NCI-H748 treated with DMSO at 0.1 percent for 48 hours (cell line): Measurements from ENCODE around the gene LPIN1.
A peak's percentile ranks its signal among the peaks of the same experiment; 100 is the strongest.

Source experiments
- DNase-seq: peaks from one replicate; lab custom pipeline; 2025; lab: John Stamatoyannopoulos, UW

The LPIN1 gene

DNA sequence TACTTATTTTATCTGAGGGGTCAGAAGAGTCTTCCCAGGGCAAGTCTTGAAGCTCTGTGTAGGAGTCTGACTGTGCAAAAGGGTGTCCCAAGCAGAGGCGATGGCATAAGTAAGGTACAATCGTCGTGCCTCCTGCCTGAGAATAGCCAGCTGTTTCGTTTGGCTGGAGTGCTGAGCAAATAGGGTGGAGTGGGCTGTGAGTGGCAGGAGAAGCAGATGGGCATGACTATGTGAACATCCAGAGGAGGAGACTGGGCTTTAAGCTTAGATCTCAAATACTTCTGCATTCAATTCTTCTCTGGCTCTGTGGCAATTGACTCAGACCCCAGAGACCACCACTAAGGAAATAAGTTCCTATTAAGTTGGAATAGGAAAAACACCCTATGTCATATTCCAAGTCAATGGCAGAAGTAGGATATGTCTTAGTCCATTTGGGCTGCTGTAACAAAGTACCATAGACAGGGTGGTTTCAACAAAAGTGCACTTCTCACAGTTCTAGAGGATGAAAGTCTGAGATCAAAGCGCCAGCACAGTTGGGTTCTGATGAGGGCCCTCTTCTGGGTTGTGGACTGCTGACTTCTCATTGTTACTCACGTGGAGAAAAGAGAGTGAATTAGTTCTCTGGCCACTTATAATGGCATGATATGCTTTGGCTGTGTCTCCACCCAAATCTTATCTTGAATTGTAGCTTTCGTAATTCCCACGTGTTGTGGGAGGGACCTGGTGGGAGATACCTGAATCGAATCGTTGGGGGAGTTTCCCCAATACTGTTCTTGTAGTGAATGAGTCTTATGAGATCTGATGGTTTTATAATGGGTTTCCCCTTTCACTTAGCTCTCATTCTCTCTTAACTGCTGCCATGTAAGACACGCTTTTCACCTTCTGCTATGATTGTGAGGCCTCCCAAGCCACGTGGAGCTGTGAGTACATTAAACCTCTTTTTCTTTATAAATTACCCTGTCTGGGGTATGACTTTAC is 120.2 kb downstream of the LPIN1 start:
- peak; percentile 15 for DNase-seq

DNA sequence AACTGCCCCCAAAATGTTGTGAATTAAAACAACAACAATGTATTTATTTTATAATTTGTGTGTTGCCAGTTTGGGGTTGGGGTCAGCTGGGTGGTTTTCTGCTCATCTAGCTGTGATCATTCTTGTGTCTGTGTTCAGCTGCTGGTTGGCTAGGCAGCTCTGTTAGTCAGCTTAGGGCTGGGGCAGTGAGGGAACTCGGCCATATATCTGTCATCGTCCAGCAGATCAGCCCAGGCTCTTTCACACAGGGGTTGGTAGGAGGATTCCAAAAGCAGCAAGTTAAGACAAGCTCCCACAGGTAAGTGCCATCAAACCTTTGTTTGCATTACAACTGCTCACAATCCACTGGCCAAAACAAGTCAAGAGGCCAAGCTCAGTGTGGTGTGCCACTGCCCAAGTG is 121.5 kb downstream of the LPIN1 start:
- DNase-seq, result no peak

DNA sequence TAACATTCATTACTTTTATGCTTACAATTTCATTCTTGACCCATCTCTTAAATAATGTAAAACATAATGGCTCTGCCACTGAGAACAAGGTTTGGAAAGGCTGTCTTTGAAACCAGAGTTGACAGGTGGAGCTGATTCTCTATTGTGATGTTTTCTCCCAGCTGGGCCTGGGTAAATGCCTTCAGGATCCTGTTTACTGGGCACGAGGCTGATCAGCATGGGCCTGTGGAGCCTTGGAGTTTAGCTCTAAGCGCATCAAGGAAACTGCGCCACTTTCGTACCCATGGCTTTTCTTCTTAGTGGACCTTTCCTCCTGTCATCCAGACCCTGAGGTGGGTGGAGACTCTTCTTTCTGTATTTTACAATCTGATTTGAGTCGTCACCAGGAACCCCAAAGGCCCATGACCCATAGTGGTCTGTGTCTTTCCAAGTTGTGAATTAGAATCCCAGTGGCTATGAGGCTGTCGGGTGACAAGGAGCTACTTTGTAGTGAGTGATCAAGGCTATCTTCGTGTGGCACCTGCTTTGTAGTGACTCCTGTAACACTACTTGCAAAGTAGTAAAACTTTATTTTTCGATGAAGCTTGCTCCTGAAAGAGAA is 123.1 kb downstream of the LPIN1 start:
- no peak for DNase-seq

DNA sequence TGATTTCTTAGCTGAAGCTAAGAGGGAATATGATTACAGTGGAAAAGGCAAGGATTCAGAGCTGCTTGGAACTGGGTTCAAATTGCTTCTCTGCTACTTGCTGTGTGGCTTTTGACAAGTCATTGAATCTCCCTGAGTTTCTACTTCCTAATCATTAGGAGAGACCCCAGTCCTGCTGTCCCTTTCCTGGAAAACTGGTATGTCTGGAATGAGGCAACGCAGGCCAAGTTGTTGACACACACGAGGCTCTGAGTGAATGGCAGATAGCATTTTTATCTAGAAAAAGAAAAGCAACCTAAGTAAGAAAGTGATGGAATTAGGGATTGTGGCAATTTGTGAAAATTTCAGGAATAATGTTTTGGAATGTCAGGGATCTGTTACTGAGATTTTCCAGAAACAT is 123.6 kb downstream of the LPIN1 start:
- DNase-seq, result no peak

DNA sequence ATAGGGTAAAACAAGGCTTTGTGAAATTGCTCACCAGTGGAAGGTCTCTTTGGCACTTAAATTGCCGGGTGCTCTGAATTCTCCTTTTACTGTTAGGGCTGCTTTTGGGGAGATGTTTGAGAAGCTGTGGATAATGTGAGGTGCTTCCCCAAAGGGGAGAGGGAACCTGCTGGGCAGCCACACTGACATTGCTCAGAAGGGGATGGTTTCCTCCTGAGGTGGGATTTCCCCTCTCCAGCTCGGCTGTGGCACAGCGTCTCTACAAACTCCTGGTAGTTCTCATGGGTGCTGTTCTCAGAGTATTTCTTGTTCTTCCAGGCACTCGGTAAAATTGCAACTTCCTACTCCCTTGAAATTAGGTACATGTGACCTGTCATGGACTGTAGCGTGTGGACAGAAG is 124.2 kb downstream of the LPIN1 start:
- no peak for DNase-seq

DNA sequence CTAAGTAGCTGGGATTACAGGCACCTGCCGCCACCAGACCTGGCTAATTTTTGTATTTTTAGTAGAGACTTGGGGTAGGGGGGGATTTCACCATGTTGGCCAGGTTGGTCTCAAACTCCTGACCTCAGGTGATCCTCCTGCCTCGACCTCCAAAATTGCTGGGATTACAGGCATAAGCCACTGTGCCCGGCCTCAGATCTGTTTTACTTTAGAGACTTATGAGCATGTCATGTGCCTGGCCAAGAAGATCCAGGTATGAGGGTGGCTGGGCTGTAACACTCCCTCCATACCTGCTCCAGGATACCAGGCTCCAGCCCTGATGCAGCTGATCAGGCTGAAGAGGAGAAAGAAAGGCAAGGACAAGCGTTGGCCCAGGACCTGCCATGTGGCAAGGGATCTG is 125.0 kb downstream of the LPIN1 start:
- no peak for DNase-seq

DNA sequence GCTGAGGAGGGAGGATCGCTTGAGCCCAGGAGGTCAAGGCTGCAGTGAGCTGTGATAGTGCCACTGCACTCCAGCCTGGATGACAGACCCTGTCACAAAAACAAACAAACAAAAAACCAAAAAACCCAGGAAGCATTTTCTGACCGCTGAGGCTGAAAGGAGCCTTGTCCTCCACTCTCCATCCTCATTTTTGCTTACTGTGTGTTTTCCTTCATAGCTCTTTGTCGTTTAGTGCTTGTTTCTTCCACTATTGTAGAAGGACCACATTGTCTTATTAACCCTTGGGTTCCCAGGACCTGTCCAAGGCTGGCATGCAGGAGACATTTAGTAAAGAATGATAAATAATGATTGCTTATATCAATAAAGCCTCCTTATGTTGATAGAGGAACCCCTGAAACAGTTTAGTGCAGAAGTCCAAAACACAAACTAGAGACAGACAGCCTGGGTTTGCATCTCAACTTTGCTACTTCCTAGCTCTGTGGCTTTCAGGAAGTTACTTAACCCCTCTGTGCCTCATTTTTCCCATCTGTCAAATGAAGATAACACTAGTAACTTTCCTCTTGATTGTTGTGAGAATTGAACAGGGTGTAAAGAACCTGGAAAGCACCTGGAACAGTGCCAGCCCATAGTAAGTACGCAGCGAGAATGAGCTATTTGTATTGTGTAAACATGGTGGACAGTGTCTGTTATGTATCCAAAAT is 126.0 kb downstream of the LPIN1 start:
- DNase-seq, result peak; percentile 61

DNA sequence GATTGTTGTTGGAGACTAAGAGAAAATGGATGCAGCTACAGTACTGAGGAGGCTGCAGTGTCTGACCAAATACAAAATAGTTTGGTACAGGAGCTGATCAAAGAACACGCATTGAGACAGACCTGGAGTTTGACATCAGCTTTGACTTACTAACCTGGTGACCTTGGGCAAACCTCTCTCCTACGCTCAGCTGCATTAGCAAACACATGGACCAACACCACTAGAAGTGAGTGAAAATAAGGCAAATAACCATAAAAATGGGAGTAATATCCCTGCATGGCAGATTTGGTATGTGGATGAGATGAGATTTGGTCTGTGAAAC is 126.5 kb downstream of the LPIN1 start:
- DNase-seq, result no peak

DNA sequence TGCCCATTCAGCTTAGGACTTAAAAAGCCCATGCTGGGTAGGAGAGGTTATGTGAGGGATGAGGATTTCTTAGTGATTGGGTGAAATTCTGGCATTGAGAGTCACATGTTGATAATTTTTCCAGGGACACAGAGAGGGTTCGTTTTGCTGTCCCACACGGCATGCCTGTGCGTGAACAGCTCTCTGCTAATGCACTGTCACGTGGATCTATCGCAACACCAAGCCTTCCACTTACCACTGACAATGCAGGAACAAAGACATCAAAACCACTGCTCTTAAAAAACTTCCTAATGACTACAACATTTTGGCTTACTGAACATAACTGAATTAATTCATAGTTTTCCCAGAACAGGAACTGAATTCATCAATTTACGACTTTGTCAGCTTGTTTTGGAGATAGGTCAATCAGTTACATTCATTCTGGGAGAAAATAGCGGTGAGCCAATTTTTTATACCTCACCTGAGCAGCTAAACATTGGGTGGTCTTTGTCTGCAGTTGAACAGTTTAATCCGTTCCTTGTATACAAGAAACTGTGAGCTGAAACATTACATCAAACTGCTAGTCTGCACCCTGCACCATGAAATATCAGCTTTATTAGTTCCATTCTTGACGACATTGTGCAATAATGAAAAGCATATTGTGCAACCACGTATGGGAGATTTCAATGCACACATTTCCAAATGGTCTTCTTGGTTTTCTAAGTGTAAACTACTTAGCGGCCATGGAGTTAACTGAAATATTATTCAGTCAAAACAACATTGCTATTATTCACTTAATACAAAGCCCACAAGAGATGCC is 127.1 kb downstream of the LPIN1 start:
- DNase-seq, result no peak

DNA sequence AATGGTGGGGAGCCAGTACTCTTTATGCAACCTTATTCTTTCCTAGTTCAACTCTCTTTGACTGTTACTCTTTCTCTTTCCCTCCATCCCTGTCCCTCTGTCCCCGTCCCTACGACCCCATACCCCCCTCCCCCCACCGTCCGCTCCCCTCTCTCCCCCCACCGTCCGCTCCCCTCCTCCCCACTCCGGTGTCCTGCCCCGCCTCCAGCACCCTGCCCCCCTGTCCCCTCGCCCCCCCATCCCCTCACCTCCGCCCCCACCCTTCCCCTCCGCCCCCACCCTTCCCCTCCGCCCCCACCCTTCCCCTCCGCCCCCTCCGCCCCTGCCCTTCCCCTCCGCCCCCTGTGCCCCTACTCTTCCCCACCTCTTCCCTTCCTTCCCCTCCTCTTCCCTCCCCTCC is 128.4 kb downstream of the LPIN1 start:
- DNase-seq, result no peak

DNA sequence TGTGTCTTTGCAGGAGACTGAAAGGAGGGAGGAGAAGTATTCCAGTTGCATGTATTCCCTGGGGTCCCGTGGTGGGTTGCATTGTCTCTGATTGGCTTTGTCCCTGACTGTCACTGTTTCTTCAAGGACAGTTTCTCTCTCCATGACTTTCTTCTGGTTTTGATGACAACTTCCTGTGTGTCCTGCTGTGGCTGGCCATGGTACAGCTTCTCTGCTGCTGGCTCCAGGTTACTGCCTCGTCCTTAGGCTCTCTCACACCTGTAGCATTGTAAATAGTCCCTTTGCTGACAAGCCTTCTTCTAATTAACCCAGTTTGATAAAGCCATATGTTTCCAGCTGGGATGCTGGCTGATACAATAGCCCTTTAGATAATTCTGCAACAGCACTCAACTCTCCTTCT is 129.0 kb downstream of the LPIN1 start:
- no peak for DNase-seq

DNA sequence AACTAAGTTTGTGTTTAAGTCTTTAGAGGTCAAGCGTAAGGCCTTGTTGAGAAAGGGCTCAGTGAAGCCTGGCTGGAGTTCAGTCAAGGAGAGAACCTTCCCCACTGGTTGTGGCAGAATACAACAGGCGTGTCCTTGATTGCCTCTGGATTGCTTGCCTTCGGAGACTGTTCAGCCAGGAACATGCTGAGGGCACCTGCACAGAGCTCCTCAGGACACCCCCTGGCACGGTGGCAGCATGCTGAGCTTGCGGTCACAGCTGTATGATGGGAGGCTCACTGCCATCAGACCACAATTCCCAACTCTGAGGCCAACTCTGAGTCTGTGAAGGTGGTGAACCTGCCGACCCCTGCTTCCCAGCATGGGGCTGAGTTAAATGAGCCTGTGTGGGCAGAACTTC is 130.0 kb downstream of the LPIN1 start:
- DNase-seq, result no peak

DNA sequence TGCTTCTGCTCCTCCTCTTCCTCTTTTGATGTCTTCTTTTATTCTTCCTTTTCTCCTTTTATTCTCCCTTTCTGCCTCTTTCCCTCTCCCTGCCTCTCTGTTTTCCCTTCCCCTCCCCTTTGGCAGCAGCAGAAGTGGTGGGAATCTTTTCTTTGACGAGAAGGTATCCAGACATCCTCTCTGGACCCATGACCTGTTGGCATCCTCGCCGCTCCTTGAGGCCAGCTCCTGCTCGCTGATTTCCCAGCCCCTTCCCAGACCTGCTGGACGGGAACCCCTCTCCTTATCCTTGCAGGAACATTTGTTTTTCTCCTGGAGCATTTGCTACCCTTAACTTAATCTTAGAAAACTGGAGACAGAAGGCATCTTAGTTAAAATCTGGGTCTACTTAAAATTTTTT is 130.5 kb downstream of the LPIN1 start:
- no peak for DNase-seq
